Panc1 (cell line): ENCODE measurements around the gene TOB1.

Experiments
- CTCF ChIP-seq: fragments of 450-650 bp; IDR thresholded peaks from 2 replicates; pipeline ENCODE4 v1.5.1; 2017; ENCODE audit warnings: mild to moderate bottlenecking
- REST ChIP-seq, 2 experiments: IDR thresholded peaks; 2 replicates each; pipeline ENCODE4 v1.6.1; 2011 to 2012; ENCODE audit warnings: low read depth in 2 of 2, control low read depth in 1 of 2, low read length in 1 of 2, mild to moderate bottlenecking in 1 of 2, moderate library complexity in 1 of 2; ENCODE audit not compliant: insufficient read depth in 1 of 2
- SIN3A ChIP-seq: IDR thresholded peaks from 2 replicates; pipeline ENCODE4 v1.6.1; 2012; ENCODE audit warnings: low read depth, mild to moderate bottlenecking, low read length, moderate library complexity, borderline replicate concordance; ENCODE audit not compliant: insufficient read depth

GRCh38 chr17:50900383-50900892 lies 34.3 kb upstream of the TOB1 start:
- no peak for TF ChIP-seq REST (IDR thresholded peaks at IDR 0.05; ENCODE audit: insufficient read depth in 1 of 2, low read depth in 2 of 2, low read length in 1 of 2)
- TF ChIP-seq CTCF = no peak
- no peak for TF ChIP-seq SIN3A
